Sigmoid colon (tissue), 7 donors: ENCODE results near the gene ADAMTSL1. TPM values are rescaled to one million over a fixed set of nuclear protein-coding genes. Genes with fewer than 3 reads are reported as not detected.
A peak's percentile ranks its signal among the peaks of the same experiment; 100 is the strongest.

Source experiments
- DNase-seq: peaks from one replicate; pipeline ENCODE4 v3.0.0-alpha.2; 2019
- H3K27ac ChIP-seq, 4 donors: fragments of 200-600 bp; sonication (generic); one replicate each; pipeline ENCODE4 v1.5.1; 2016 to 2019; ENCODE audit warnings: mild to moderate bottlenecking in 1 of 4
- H3K27me3 ChIP-seq, 3 donors: fragments of 200-600 bp; sonication (generic); one replicate each; pipeline ENCODE4 v1.5.1; 2019; ENCODE audit warnings: mild to moderate bottlenecking in 1 of 3
- H3K36me3 ChIP-seq, 4 donors: fragments of 200-600 bp; sonication (generic); one replicate each; pipeline ENCODE4 v1.5.1; 2016 to 2019
- H3K4me1 ChIP-seq, 4 donors: fragments of 200-600 bp; sonication (generic); one replicate each; pipeline ENCODE4 v1.5.1; 2017 to 2019
- H3K4me3 ChIP-seq, 4 donors: fragments of 200-600 bp; sonication (generic); one replicate each; pipeline ENCODE4 v1.5.1; 2017 to 2019; ENCODE audit warnings: mild to moderate bottlenecking in 2 of 4, moderate library complexity in 1 of 4
- H3K9me3 ChIP-seq, 4 donors: fragments of 200-600 bp in 3 of 4; sonication (generic) in 3 of 4; one replicate each; pipeline versions ENCODE4 v1.5.1 to v1.6.1; 2013 to 2019
- CTCF ChIP-seq, 4 experiments: fragments of 450-650 bp in 3 of 4; fragments of 200-600 bp in 1 of 4; IDR thresholded peaks; one replicate each; pipeline ENCODE4 v1.5.1; 2016 to 2019; ENCODE audit warnings: antibody characterized with exemption in 4 of 4, mild to moderate bottlenecking in 3 of 4, moderate library complexity in 2 of 4
- EP300 ChIP-seq, 4 donors: sonication (generic); formaldehyde crosslinking; IDR thresholded peaks; one replicate each; pipeline ENCODE4 v1.6.1; 2017; ENCODE audit warnings: antibody characterized with exemption in 4 of 4
- POLR2A ChIP-seq, 2 donors: fragments of 450-650 bp; IDR thresholded peaks; one replicate each; pipeline ENCODE4 v1.6.1; 2016; ENCODE audit warnings: antibody characterized with exemption in 2 of 2, mild to moderate bottlenecking in 2 of 2, moderate library complexity in 2 of 2
- POLR2AphosphoS5 ChIP-seq, 4 donors: sonication (generic); formaldehyde crosslinking; IDR thresholded peaks; one replicate each; pipeline ENCODE4 v1.6.1; 2017; ENCODE audit warnings: antibody characterized with exemption in 4 of 4
- WGBS, 2 donors: extraction: QIAGEN DNeasy Blood & Tissue Kit; methylation state at CpG; one replicate each; pipeline ENCODE4 v1.1.7; 2013; 5-methylcytosine and 5-hydroxymethylcytosine counted together
- intact Hi-C: fragments of 100-400 bp; cut with DNase I; formaldehyde crosslinking; loops from one replicate; pipeline ENCODE4 v1.15.1; 2023
- polyA plus RNA-seq, 3 donors: library from polyadenylated mRNA; stranded (reverse); fragments of 200-250 nt; gene quantifications; one replicate each; pipeline ENCODE4 v1.2.3, GENCODE V29; 2013
- total RNA-seq, 4 donors: library from RNA; depleted of rRNA; stranded (reverse); fragments of >200 nt; gene quantifications; one replicate each; pipeline ENCODE4 v1.1.0, GENCODE V29; 2016
- donor health status: healthy with polysubstance abuse.
- donor health status: Bipolar disorder and iron deficiency.
- donor health status: healthy.

Gene ADAMTSL1
- total and polyA plus RNA-seq, 7 donors: 1.4 to 13.6 (median 6.5) TPM

DNA sequence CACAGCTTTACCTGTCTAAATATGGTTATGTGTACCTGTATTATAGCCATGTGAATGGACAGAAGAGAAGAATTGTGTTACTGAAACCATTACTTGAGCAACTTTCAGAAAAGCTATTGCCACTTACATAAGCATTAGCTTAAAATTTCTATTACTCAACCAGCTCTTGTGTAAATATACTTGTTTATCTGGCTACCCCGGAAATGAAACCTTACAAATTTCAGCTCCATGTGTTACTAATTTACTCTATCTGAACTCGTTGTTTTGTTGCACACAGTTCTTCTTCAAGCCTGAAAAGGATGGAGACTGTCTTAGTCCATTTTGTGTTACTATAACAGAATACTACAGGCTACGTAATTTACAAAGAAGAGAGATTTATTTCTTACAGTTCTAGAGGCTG is 22.5 kb upstream of the ADAMTSL1 start:
- no peaks in the 10 kb centered on the region for H3K9me3 ChIP-seq
- no peak for DNase-seq
- TF ChIP-seq EP300 (IDR thresholded peaks at IDR 0.05): no peak
- no peak for TF ChIP-seq POLR2A (IDR thresholded peaks at IDR 0.05)
- no peak for TF ChIP-seq POLR2AphosphoS5 (IDR thresholded peaks at IDR 0.05)
- no peak for TF ChIP-seq CTCF (IDR thresholded peaks at IDR 0.05)
- 75 to 83% methylated on average over 3 of the region's 3 CpGs for WGBS, 2 donors
- no peaks in the 10 kb centered on the region for H3K36me3 ChIP-seq
- intact Hi-C loops: no loop called here
- H3K4me3 ChIP-seq: no peak overlapping the region
- peak overlapping the region in 1 of 4 donors; percentile 1 for H3K27ac ChIP-seq
- H3K4me1 ChIP-seq: peaks cover 0 to 21% (median 18%) of the 10 kb centered on the region in 4 donors
- no peaks in the 10 kb centered on the region for H3K27me3 ChIP-seq

GRCh38 chr9:18452276-18452675 is 21.7 kb upstream of the ADAMTSL1 start:
- intact Hi-C loops: no loop called here
- H3K9me3 ChIP-seq: no peaks in the 10 kb centered on the region
- no peak for DNase-seq
- TF ChIP-seq POLR2A (IDR thresholded peaks at IDR 0.05): no peak
- no peak for TF ChIP-seq EP300 (IDR thresholded peaks at IDR 0.05)
- no peak for TF ChIP-seq CTCF (IDR thresholded peaks at IDR 0.05)
- TF ChIP-seq POLR2AphosphoS5 (IDR thresholded peaks at IDR 0.05): no peak
- 88 to 95% methylated on average over 2 of the region's 2 CpGs for WGBS, 2 donors
- peaks cover 0 to 13% (median 10%) of the 10 kb centered on the region in 4 donors for H3K4me1 ChIP-seq
- H3K27me3 ChIP-seq: no peaks in the 10 kb centered on the region
- H3K27ac ChIP-seq: no peak overlapping the region
- no peak overlapping the region for H3K4me3 ChIP-seq
- H3K36me3 ChIP-seq: no peaks in the 10 kb centered on the region

- TF ChIP-seq POLR2AphosphoS5 (IDR thresholded peaks at IDR 0.05) (no peak), EP300 (IDR thresholded peaks at IDR 0.05) (no peak), CTCF (IDR thresholded peaks at IDR 0.05) (no peak), POLR2A (IDR thresholded peaks at IDR 0.05) (no peak)
- no peaks in the 10 kb centered on the region for H3K27me3 ChIP-seq
- DNase-seq: no peak
- intact Hi-C loops: no loop called here
- H3K4me3 ChIP-seq: no peak overlapping the region
- H3K27ac ChIP-seq: no peak overlapping the region
- 27 to 56% methylated on average over 4 of the region's 4 CpGs for WGBS, 2 donors
- H3K9me3 ChIP-seq: no peaks in the 10 kb centered on the region
- no peaks in the 10 kb centered on the region for H3K4me1 ChIP-seq
- H3K36me3 ChIP-seq: no peaks in the 10 kb centered on the region
These were observed 17.2 kb upstream of the ADAMTSL1 start for GRCh38 chr9:18456624-18457237.

DNA sequence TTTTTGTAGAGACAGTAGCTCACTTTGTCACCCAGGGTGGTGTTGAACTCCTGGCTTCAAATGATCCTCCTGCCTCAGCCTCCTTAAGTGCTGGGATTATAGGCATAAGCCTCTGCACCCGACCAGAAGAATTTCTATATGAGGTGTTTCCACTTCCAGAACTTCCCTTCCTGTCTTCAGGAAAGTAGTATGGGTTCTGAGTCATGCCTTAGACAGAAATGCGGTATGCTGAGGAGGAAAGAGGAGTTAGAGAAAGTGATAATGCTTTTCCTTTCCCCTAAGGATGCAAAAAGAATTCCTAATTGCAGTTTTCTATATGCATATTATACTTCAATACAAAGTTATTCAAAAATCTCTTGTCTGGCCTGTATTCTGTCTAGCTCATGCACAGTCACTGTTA is 16.4 kb upstream of the ADAMTSL1 start:
- Histone ChIP-seq H3K27ac (no peak overlapping the region), H3K36me3 (no peaks in the 10 kb centered on the region), H3K4me1 (no peaks in the 10 kb centered on the region), H3K27me3 (no peaks in the 10 kb centered on the region), H3K4me3 (no peak overlapping the region), H3K9me3 (no peaks in the 10 kb centered on the region)
- TF ChIP-seq CTCF (IDR thresholded peaks at IDR 0.05): no peak
- no peak for TF ChIP-seq POLR2A (IDR thresholded peaks at IDR 0.05)
- no peak for TF ChIP-seq EP300 (IDR thresholded peaks at IDR 0.05)
- no peak for TF ChIP-seq POLR2AphosphoS5 (IDR thresholded peaks at IDR 0.05)
- WGBS, 2 donors: 79 to 83% methylated on average over 2 of the region's 2 CpGs
- DNase-seq: no peak
- intact Hi-C loops: no loop called here
